Measurements from ENCODE around the gene PRUNE2. TPM values are rescaled to one million over a fixed set of nuclear protein-coding genes. Genes with fewer than 3 reads are reported as not detected.
"Not testable (repeated sequence)": the region's sequence is repeated elsewhere in the genome, so short reads cannot be mapped to it uniquely, and the experiment has no call there.

PRUNE2 gene
- total RNA-seq: under 1 TPM; 0.23 to 0.42 TPM

- ChIA-PET CTCF (no interaction called here), POLR2A (no interaction called here)
- Mint-ChIP-seq H3K27me3 (peaks cover 42% of the 10 kb centered on the region), H3K9me3 (no peaks in the 10 kb centered on the region), H3K4me3 (no peak within 1 kb of the TSS), H3K36me3 (ENCODE audit: low read depth) (peaks cover 1% of the 10 kb centered on the region), H3K27ac (no peak within 1 kb of the TSS), H3K4me1 (no peaks in the 10 kb centered on the region)
- DNase-seq: peak; percentile 10
These were observed at the start of gene PRUNE2 for GRCh38 chr9:76905791-76906646. PRUNE2 (minus strand) TSS chr9:76906114; CDS start chr9:76905963, 151 bp downstream.

GRCh38 chr9:76955406-76955805, 49.5 kb upstream of the PRUNE2 start:
- H3K27ac Mint-ChIP-seq; DNase-seq; H3K27me3 Mint-ChIP-seq; H3K36me3 Mint-ChIP-seq (ENCODE audit: low read depth); CTCF ChIA-PET; H3K4me3 Mint-ChIP-seq; POLR2A ChIA-PET; H3K4me1 Mint-ChIP-seq; H3K9me3 Mint-ChIP-seq: not testable (repeated sequence)

GRCh38 chr9:76949865-76950264, 44.0 kb upstream of the PRUNE2 start:
- H3K4me3 Mint-ChIP-seq: no peak overlapping the region

GRCh38 chr9:76944011-76944410, 38.1 kb upstream of the PRUNE2 start:
- CTCF ChIA-PET: interaction anchor here (0.6 kb wide), 1 partner anchor 18 kb away, joined by 4 read pairs; no protein-coding TSS in a partner anchor

More at GRCh38 chr9:76949865-76950264, 44.0 kb upstream of the PRUNE2 start:
- Mint-ChIP-seq H3K27ac (no peak overlapping the region), H3K9me3 (no peaks in the 10 kb centered on the region), H3K27me3 (peaks cover 3% of the 10 kb centered on the region), H3K4me1 (no peaks in the 10 kb centered on the region), H3K36me3 (ENCODE audit: low read depth) (no peaks in the 10 kb centered on the region)
- ChIA-PET POLR2A (no interaction called here), CTCF (no interaction called here)
- DNase-seq: no peak

GRCh38 chr9:76943054-76943453, 37.1 kb upstream of the PRUNE2 start:
- H3K27ac Mint-ChIP-seq: no peak overlapping the region
- H3K36me3 Mint-ChIP-seq (ENCODE audit: low read depth): no peaks in the 10 kb centered on the region
- peaks cover 2% of the 10 kb centered on the region for H3K27me3 Mint-ChIP-seq
- ChIA-PET CTCF (no interaction called here), POLR2A (no interaction called here)
- H3K4me1 Mint-ChIP-seq: no peaks in the 10 kb centered on the region
- DNase-seq: no peak
- H3K9me3 Mint-ChIP-seq: no peaks in the 10 kb centered on the region
- H3K4me3 Mint-ChIP-seq: no peak overlapping the region

More at GRCh38 chr9:76944011-76944410, 38.1 kb upstream of the PRUNE2 start:
- Mint-ChIP-seq H3K36me3 (ENCODE audit: low read depth) (no peaks in the 10 kb centered on the region), H3K27ac (no peak overlapping the region), H3K9me3 (no peaks in the 10 kb centered on the region), H3K4me1 (no peaks in the 10 kb centered on the region), H3K27me3 (peaks cover 2% of the 10 kb centered on the region), H3K4me3 (no peak overlapping the region)
- no peak for DNase-seq
- POLR2A ChIA-PET: no interaction called here

- DNase-seq: no peak
- no peak overlapping the region for H3K4me3 Mint-ChIP-seq
- no peaks in the 10 kb centered on the region for H3K27me3 Mint-ChIP-seq
- no peaks in the 10 kb centered on the region for H3K4me1 Mint-ChIP-seq
- POLR2A ChIA-PET: no interaction called here
- CTCF ChIA-PET: no interaction called here
- H3K36me3 Mint-ChIP-seq (ENCODE audit: low read depth): no peaks in the 10 kb centered on the region
- no peaks in the 10 kb centered on the region for H3K9me3 Mint-ChIP-seq
- no peak overlapping the region for H3K27ac Mint-ChIP-seq
These were observed 26.8 kb upstream of the PRUNE2 start for GRCh38 chr9:76932757-76933156.

- DNase-seq: no peak
- POLR2A ChIA-PET: no interaction called here
- H3K36me3 Mint-ChIP-seq (ENCODE audit: low read depth): no peaks in the 10 kb centered on the region
- no peaks in the 10 kb centered on the region for H3K9me3 Mint-ChIP-seq
- no peaks in the 10 kb centered on the region for H3K4me1 Mint-ChIP-seq
- CTCF ChIA-PET: interaction anchor here (1.1 kb wide), 1 partner anchor 12 kb away, joined by 3 read pairs; no protein-coding TSS in a partner anchor
- H3K27me3 Mint-ChIP-seq: no peaks in the 10 kb centered on the region
- H3K27ac Mint-ChIP-seq: no peak overlapping the region
- H3K4me3 Mint-ChIP-seq: no peak overlapping the region
These were observed 26.4 kb upstream of the PRUNE2 start for GRCh38 chr9:76932265-76932664.

- no peaks in the 10 kb centered on the region for H3K9me3 Mint-ChIP-seq
- H3K27me3 Mint-ChIP-seq: no peaks in the 10 kb centered on the region
- no peak for DNase-seq
- ChIA-PET CTCF (no interaction called here), POLR2A (no interaction called here)
- no peaks in the 10 kb centered on the region for H3K4me1 Mint-ChIP-seq
- H3K27ac Mint-ChIP-seq: no peak overlapping the region
- no peak overlapping the region for H3K4me3 Mint-ChIP-seq
- no peaks in the 10 kb centered on the region for H3K36me3 Mint-ChIP-seq (ENCODE audit: low read depth)
These were observed 21.8 kb upstream of the PRUNE2 start for GRCh38 chr9:76927540-76928240.

GRCh38 chr9:76926846-76927245, 20.9 kb upstream of the PRUNE2 start:
- Mint-ChIP-seq H3K4me1 (no peaks in the 10 kb centered on the region), H3K27ac (no peak overlapping the region), H3K36me3 (ENCODE audit: low read depth) (no peaks in the 10 kb centered on the region), H3K4me3 (no peak overlapping the region), H3K9me3 (no peaks in the 10 kb centered on the region), H3K27me3 (no peaks in the 10 kb centered on the region)
- POLR2A ChIA-PET: no interaction called here
- no peak for DNase-seq
- CTCF ChIA-PET: no interaction called here

GRCh38 chr9:76926324-76926741, 20.4 kb upstream of the PRUNE2 start:
- ChIA-PET CTCF (no interaction called here), POLR2A (no interaction called here)
- Mint-ChIP-seq H3K27ac (no peak overlapping the region), H3K9me3 (no peaks in the 10 kb centered on the region), H3K4me3 (no peak overlapping the region), H3K36me3 (ENCODE audit: low read depth) (no peaks in the 10 kb centered on the region), H3K4me1 (no peaks in the 10 kb centered on the region), H3K27me3 (no peaks in the 10 kb centered on the region)
- DNase-seq: no peak

GRCh38 chr9:76921165-76921564, 15.3 kb upstream of the PRUNE2 start:
- no peaks in the 10 kb centered on the region for H3K9me3 Mint-ChIP-seq
- CTCF ChIA-PET: no interaction called here
- H3K4me1 Mint-ChIP-seq: no peaks in the 10 kb centered on the region
- H3K27me3 Mint-ChIP-seq: peaks cover 4% of the 10 kb centered on the region
- no peaks in the 10 kb centered on the region for H3K36me3 Mint-ChIP-seq (ENCODE audit: low read depth)
- H3K4me3 Mint-ChIP-seq: no peak overlapping the region
- no peak overlapping the region for H3K27ac Mint-ChIP-seq
- POLR2A ChIA-PET: no interaction called here
- DNase-seq: no peak

- DNase-seq: no peak
- CTCF ChIA-PET: no interaction called here
- Mint-ChIP-seq H3K9me3 (no peaks in the 10 kb centered on the region), H3K4me1 (peaks cover 2% of the 10 kb centered on the region), H3K4me3 (no peak overlapping the region), H3K27me3 (peaks cover 11% of the 10 kb centered on the region), H3K36me3 (ENCODE audit: low read depth) (no peaks in the 10 kb centered on the region), H3K27ac (no peak overlapping the region)
- POLR2A ChIA-PET: no interaction called here
These were observed 11.4 kb upstream of the PRUNE2 start for GRCh38 chr9:76917299-76917698.

GRCh38 chr9:76916231-76916630, 10.3 kb upstream of the PRUNE2 start:
- CTCF ChIA-PET: no interaction called here
- Mint-ChIP-seq H3K4me1 (peaks cover 2% of the 10 kb centered on the region), H3K27ac (no peak overlapping the region), H3K36me3 (ENCODE audit: low read depth) (no peaks in the 10 kb centered on the region), H3K4me3 (no peak overlapping the region), H3K9me3 (no peaks in the 10 kb centered on the region), H3K27me3 (peaks cover 11% of the 10 kb centered on the region)
- DNase-seq: no peak
- POLR2A ChIA-PET: no interaction called here

All from activated CD4-positive, alpha-beta T cell treated with anti-CD3 and anti-CD28 coated beads, Interleukin-2, amount 10 ng/mL, durations not matched to agents 7 days and 5 days (primary cell).